GM12892 (cell line): Measurements from ENCODE around the gene LIN52.
"Not testable (repeated sequence)": the region's sequence is repeated elsewhere in the genome, so short reads cannot be mapped to it uniquely, and the experiment has no call there.

Experiments
- DNase-seq: peaks from one replicate; pipeline ENCODE4 v3.0.0; 2011; ENCODE audit not compliant: insufficient read length
- FAIRE-seq: peaks from 2 replicates; lab custom pipeline; 2011; peaks lifted over from hg19 to GRCh38; lab: Jason Lieb, UNC
- POLR2A ChIP-seq: IDR thresholded peaks from 2 replicates; pipeline ENCODE4 v1.6.1; 2011; ENCODE audit warnings: low read depth, low read length, control low read depth
- POLR2AphosphoS5 ChIP-seq: IDR thresholded peaks from 2 replicates; pipeline ENCODE4 v1.6.1; 2011; ENCODE audit warnings: low read depth, low read length, control low read depth
- TAF1 ChIP-seq: IDR thresholded peaks from 2 replicates; pipeline ENCODE4 v1.6.1; 2011; ENCODE audit warnings: low read depth, mild to moderate bottlenecking, control low read depth, low read length, borderline replicate concordance

The LIN52 gene

GRCh38 chr14:74080820-74081460 is 3.8 kb upstream of the LIN52 start:
- no peak for DNase-seq
- no peak for FAIRE-seq
- no peak for TF ChIP-seq POLR2AphosphoS5
- no peak for TF ChIP-seq POLR2A
- TF ChIP-seq TAF1 = no peak

- DNase-seq = no peak
- no peak for FAIRE-seq
- TF ChIP-seq POLR2AphosphoS5 (no peak), TAF1 (no peak), POLR2A (no peak)
These were observed 3.3 kb upstream of the LIN52 start for GRCh38 chr14:74081491-74081890.

GRCh38 chr14:74083161-74083560 is 1.6 kb upstream of the LIN52 start:
- FAIRE-seq = no peak
- no peak for TF ChIP-seq POLR2AphosphoS5
- TF ChIP-seq POLR2A = no peak
- no peak for TF ChIP-seq TAF1
- no peak for DNase-seq

GRCh38 chr14:74083784-74084276 is 926 bp upstream of the LIN52 start:
- TF ChIP-seq TAF1 (no peak), POLR2A (no peak), POLR2AphosphoS5 (no peak)
- no peak for FAIRE-seq
- DNase-seq = no peak

DNA sequence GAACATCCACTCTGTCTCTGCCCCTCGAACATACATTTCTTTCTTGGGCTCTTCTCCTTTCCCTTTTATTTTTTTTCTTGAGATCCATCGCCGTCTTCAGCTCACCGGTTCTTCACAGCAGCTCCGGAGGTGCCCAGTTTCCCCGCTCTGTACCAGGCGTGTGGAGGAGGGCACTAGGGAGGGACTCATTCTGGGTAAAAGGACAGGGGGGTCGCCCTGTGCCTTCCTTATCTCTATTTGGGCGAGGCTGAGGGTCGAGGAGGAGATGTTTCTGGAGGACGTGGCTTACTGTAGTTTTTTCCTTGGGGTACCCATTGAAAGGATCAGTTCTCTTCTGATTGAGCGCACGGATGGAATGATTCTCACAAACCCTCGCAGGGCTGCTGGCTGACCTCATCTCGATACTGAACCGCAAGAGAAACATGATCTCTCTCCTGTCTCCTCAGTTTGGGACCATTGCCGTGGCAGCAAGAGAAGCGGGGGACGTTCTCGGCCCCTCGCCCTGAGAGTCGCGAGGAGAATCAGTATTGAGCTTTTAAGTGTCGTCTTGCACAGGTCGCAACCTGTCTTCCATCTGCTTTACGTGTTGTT is 386 bp downstream of the LIN52 start:
- FAIRE-seq = peak; percentile 17
- TF ChIP-seq TAF1 (no peak), POLR2A (0 out of 2 replicates have a peak, but pooled peaks have one; percentile 39), POLR2AphosphoS5 (0 out of 2 replicates have a peak, but pooled peaks have one; percentile 38)

DNA sequence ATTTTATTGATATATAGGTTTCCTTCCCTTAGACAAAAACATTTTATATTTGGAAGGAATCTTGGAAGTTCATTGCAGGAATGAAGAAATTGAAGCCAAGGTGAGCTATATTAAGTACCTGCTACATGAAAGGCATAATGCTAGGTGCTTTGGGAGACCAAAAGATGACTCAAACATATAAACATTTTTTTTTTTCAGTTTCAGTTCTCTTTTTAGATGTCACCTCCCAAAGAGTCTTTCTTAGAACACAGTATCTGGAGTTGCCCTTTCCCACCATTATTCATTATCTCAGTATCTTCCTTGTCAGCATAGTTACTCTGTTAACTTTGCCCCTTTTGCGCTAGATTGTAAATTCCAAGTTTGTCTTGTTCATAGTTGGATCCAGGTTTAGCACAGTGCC is 1.1 kb downstream of the LIN52 start:
- FAIRE-seq (peak; percentile 40), DNase-seq (peak; percentile 19)
- no peak for TF ChIP-seq TAF1
- TF ChIP-seq POLR2A = no peak
- no peak for TF ChIP-seq POLR2AphosphoS5

More for the DNA sequence above, 386 bp downstream of the LIN52 start:
- DNase-seq = peak; percentile 7

- DNase-seq (no peak), FAIRE-seq (no peak)
- TF ChIP-seq TAF1 = no peak
- no peak for TF ChIP-seq POLR2A
- TF ChIP-seq POLR2AphosphoS5 = no peak
These were observed 4.7 kb downstream of the LIN52 start for GRCh38 chr14:74089251-74090020.

GRCh38 chr14:74105381-74105780 is 20.6 kb downstream of the LIN52 start:
- no peak for FAIRE-seq
- no peak for TF ChIP-seq POLR2AphosphoS5
- TF ChIP-seq TAF1 = no peak
- TF ChIP-seq POLR2A = no peak
- DNase-seq = no peak

- TF ChIP-seq TAF1 (no peak), POLR2AphosphoS5 (no peak), POLR2A (no peak)
- DNase-seq (no peak), FAIRE-seq (no peak)
These were observed 24.6 kb downstream of the LIN52 start for GRCh38 chr14:74109369-74109768.

- peak; percentile 57 for FAIRE-seq
- not testable (repeated sequence) for DNase-seq
These were observed 26.9 kb downstream of the LIN52 start for GRCh38 chr14:74111395-74112216.

GRCh38 chr14:74125487-74125886 is 40.7 kb downstream of the LIN52 start:
- DNase-seq, FAIRE-seq: not testable (repeated sequence)
